K562 (cell line): Measurements from ENCODE around the gene MYOZ1. TPM values are rescaled to one million over a fixed set of nuclear protein-coding genes. Genes with fewer than 3 reads are reported as not detected.
"Not testable (repeated sequence)": the region's sequence is repeated elsewhere in the genome, so short reads cannot be mapped to it uniquely, and the experiment has no call there.

Source experiments
- ATAC-seq: fragments of 200-7000 bp; cut with Tn5 transposase; 3 replicates; pipeline ENCODE4 v1.9.1; 2020; ENCODE audit warnings: moderate library complexity
- BruUV-seq: library from RNA; stranded (reverse); fragments of 400-500 nt; replicated peaks from 2 replicates; lab custom pipeline; 2021; lab: Mats Ljungman, UMichigan
- CTCF ChIA-PET: fragments of 300-600 bp; formaldehyde crosslinking; extraction: SDS; loops from one replicate; lab custom pipeline; 2021; ENCODE audit warnings: low intra/inter-chr PET ratio; lab: Yijun Ruan, JAX
- POLR2A ChIA-PET: fragments of 300-600, 350-650 bp; sonication (Branson Sonifier 250); formaldehyde crosslinking; extraction: SDS; loops from one replicate; lab custom pipeline; 2021; ENCODE audit warnings: antibody characterized with exemption, inconsistent platforms; lab: Yijun Ruan, JAX
- DNase-seq, 4 experiments: peaks; one replicate each; pipeline versions ENCODE4 v3.0.0 to v3.0.0-alpha.2; 2011 to 2018; ENCODE audit warnings: low spot score in 3 of 4, mixed read lengths in 3 of 4; ENCODE audit errors: extremely low read depth in 1 of 4
- FAIRE-seq: peaks from 2 replicates; lab custom pipeline; 2011; peaks lifted over from hg19 to GRCh38; lab: Jason Lieb, UNC
- H2AFZ ChIP-seq: 2 replicates; pipeline ENCODE4 v1.6.0; 2011; ENCODE audit warnings: low read depth, low read length, control low read depth, inconsistent platforms
- H3K27ac ChIP-seq: fragments of 200-600 bp; 3 replicates; pipeline ENCODE4 v1.8.0; 2011; ENCODE audit warnings: low read depth, mild to moderate bottlenecking, control low read depth, inconsistent platforms, low read length, moderate library complexity, mixed read lengths; ENCODE audit errors: extremely low read depth
- H3K27me3 ChIP-seq, 2 experiments: fragments of 300-600 bp in 1 of 2; 2 replicates in 1 of 2; 3 replicates in 1 of 2; pipeline versions ENCODE4 v1.6.0 to v1.8.0; 2011; ENCODE audit warnings: inconsistent platforms in 2 of 2, low read length in 2 of 2, mild to moderate bottlenecking in 1 of 2, mixed read lengths in 1 of 2, moderate library complexity in 1 of 2; ENCODE audit not compliant: control insufficient read depth in 2 of 2, insufficient read depth in 2 of 2
- H3K36me3 ChIP-seq: fragments of 300-600 bp; 3 replicates; pipeline ENCODE4 v1.8.0; 2011; ENCODE audit warnings: mild to moderate bottlenecking, low read length, inconsistent platforms; ENCODE audit not compliant: control insufficient read depth, insufficient read depth
- H3K4me1 ChIP-seq, 2 experiments: fragments of 200-600 bp in 1 of 2; replicated peaks in 1 of 2; 2 replicates in 1 of 2; 3 replicates in 1 of 2; pipeline versions ENCODE4 v1.5.1 to v1.8.0; 2011; ENCODE audit warnings: inconsistent platforms in 2 of 2, low read length in 2 of 2, mild to moderate bottlenecking in 1 of 2, mixed read lengths in 1 of 2, moderate library complexity in 1 of 2; ENCODE audit not compliant: control insufficient read depth in 2 of 2, insufficient read depth in 2 of 2
- H3K4me2 ChIP-seq: 2 replicates; pipeline ENCODE4 v1.6.1; 2011; ENCODE audit warnings: low read length, control low read depth, inconsistent platforms, mixed read lengths; ENCODE audit not compliant: insufficient read depth
- H3K4me3 ChIP-seq: fragments of 200-600 bp; sonication (generic), shearing (Covaris generic); 2 replicates; pipeline ENCODE4 v1.5.1; 2016; ENCODE audit warnings: control low read depth, inconsistent platforms
- H3K79me2 ChIP-seq: fragments of 200-600 bp; 3 replicates; pipeline ENCODE4 v1.8.0; 2011; ENCODE audit warnings: low read length, inconsistent platforms; ENCODE audit not compliant: control insufficient read depth, insufficient read depth
- H3K9ac ChIP-seq, 2 experiments: 2 replicates each; pipeline versions ENCODE4 v1.6.0 to v1.6.1; 2011; ENCODE audit warnings: low read depth in 2 of 2, low read length in 2 of 2, control low read depth in 1 of 2, inconsistent platforms in 1 of 2, mild to moderate bottlenecking in 1 of 2, mixed read lengths in 1 of 2; ENCODE audit not compliant: insufficient read depth in 1 of 2
- H3K9me1 ChIP-seq: one replicate; pipeline ENCODE4 v1.6.0; 2011; ENCODE audit warnings: inconsistent platforms, mild to moderate bottlenecking, low read length, moderate library complexity; ENCODE audit not compliant: control insufficient read depth, insufficient read depth
- H3K9me3 ChIP-seq: replicated peaks from 2 replicates; pipeline ENCODE4 v1.5.1; 2011; ENCODE audit warnings: low read depth, low read length, inconsistent platforms; ENCODE audit not compliant: control insufficient read depth, insufficient read depth
- H4K20me1 ChIP-seq: replicated peaks from 2 replicates; pipeline ENCODE4 v1.6.1; 2011; ENCODE audit warnings: low read length, inconsistent platforms, mixed read lengths; ENCODE audit not compliant: control insufficient read depth, insufficient read depth
- FOSL1 ChIP-seq: fragments of 200-800 bp; sonication (Bioruptor generic); conservative IDR thresholded peaks from 2 replicates; pipeline ENCODE4 v1.6.1; 2016; ENCODE audit warnings: missing genetic modification characterization, missing compliant biosample characterization
- WGBS: fragments of 100-300 bp; shearing (Covaris generic); methylation state at CpG from one replicate; pipeline ENCODE4 v1.1.6; 2016; ENCODE audit warnings: low coverage, mixed read lengths; ENCODE audit not compliant: insufficient coverage; ENCODE audit errors: missing lambda C conversion rate; 5-methylcytosine and 5-hydroxymethylcytosine counted together
- in situ Hi-C: fragments of 300-500 bp; cut with MboI; formaldehyde crosslinking; loops from 4 replicates; pipeline ENCODE4 v1.15.0; 2018; ENCODE audit warnings: inconsistent platforms, mixed read lengths
- intact Hi-C: fragments of 100-400 bp; cut with micrococcal nuclease; formaldehyde crosslinking; loops from 2 replicates; pipeline ENCODE4 v1.14.2; 2022
- polyA plus RNA-seq, 8 experiments: library from polyadenylated mRNA; depleted of rRNA in 4 of 8; stranded (reverse) in 5 of 8; unstranded in 3 of 8; fragments of >200 nt; fragmentation: Nextera tagmentation in 2 of 8; fragmentation: Illumina TruSeq in 1 of 8; extraction: Ambion mirVana in 2 of 8; extraction: Trizol in 1 of 8; gene quantifications; 2 replicates each; pipeline versions ENCODE4 v1.2.1 to v1.2.3, GENCODE V29; 2011 to 2014; ENCODE audit warnings: inconsistent platforms in 1 of 8, missing spikeins in 1 of 8
- total RNA-seq, 7 experiments: library from RNA; depleted of rRNA in 6 of 7; stranded (reverse); fragments of >200 nt in 6 of 7; fragmentation: Illumina TruSeq in 2 of 7; extraction: Trizol in 2 of 7; gene quantifications; 2 replicates each; pipeline versions ENCODE4 v1.2.1 to v1.2.3, GENCODE V29; 2011 to 2021; ENCODE audit warnings: low replicate concordance in 1 of 7

MYOZ1 gene
- total and polyA plus RNA-seq, 9 of the 15 experiments (the other 6 are each of a cell fraction or from before 2014, with no cell fraction given), result 0.03 to 0.18 (median 0.07) TPM; not detected in 5

DNA sequence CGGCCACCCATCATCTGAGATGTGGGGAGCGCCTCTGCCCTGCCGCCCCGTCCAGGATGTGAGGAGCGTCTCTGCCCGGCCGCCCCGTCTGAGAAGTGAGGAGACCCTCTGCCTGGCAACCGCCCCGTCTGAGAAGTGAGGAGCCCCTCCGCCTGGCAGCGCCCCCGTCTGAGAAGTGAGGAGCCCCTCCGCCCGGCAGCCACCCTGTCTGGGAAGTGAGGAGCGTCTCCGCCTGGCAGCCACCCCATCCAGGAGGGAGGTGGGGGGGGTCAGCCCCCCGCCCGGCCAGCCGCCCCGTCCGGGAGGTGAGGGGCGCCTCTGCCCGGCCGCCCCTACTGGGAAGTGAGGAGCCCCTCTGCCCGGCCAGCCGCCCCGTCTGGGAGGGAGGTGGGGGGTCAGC, 48.3 kb upstream of the MYOZ1 start:
- H3K4me2 ChIP-seq, H3K9me3 ChIP-seq, H3K4me1 ChIP-seq, POLR2A ChIA-PET, CTCF ChIA-PET, H4K20me1 ChIP-seq, H3K4me3 ChIP-seq, in situ Hi-C loops, ATAC-seq, DNase-seq, H3K9ac ChIP-seq, H3K36me3 ChIP-seq, H3K27ac ChIP-seq, BruUV-seq, H3K9me1 ChIP-seq, FAIRE-seq, H2AFZ ChIP-seq, intact Hi-C loops, H3K27me3 ChIP-seq, H3K79me2 ChIP-seq: not testable (repeated sequence)
- WGBS, result 81% methylated on average over 3 of the region's 28 CpGs

DNA sequence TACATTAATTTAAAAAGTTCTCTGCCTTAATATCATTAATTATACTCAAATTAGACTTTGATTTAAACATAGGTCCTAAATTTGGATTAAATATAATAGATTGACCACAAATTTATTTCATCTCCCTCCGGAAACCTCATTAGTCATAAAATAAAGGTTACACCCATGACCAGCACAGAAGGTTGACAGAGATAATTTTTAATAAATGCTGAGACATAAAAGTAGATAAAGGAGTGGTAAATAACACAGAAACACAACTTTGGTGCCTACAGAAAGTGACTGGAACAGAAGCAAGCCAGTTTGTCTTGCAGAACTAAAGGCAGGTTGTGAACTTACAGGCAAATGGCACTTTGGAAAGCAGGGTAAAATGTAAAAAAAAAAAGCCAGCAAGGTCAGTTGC, 46.4 kb upstream of the MYOZ1 start:
- H3K9me3 ChIP-seq, BruUV-seq, CTCF ChIA-PET, H3K9me1 ChIP-seq, ATAC-seq, FAIRE-seq, H4K20me1 ChIP-seq, H3K27ac ChIP-seq, in situ Hi-C loops, H3K79me2 ChIP-seq, H3K4me2 ChIP-seq, intact Hi-C loops, POLR2A ChIA-PET, H2AFZ ChIP-seq, DNase-seq, H3K4me3 ChIP-seq, H3K4me1 ChIP-seq, H3K27me3 ChIP-seq, H3K36me3 ChIP-seq: not testable (repeated sequence)
- TF ChIP-seq FOSL1, result peak; percentile 35; the same call in 1 of the 2 replicates
- WGBS, result 29% methylated on average over 1 of the region's 1 CpG
- H3K9ac ChIP-seq, result peak overlapping the region in 1 of 2 experiments; percentile 25; a peak in 1 of 4 replicates

DNA sequence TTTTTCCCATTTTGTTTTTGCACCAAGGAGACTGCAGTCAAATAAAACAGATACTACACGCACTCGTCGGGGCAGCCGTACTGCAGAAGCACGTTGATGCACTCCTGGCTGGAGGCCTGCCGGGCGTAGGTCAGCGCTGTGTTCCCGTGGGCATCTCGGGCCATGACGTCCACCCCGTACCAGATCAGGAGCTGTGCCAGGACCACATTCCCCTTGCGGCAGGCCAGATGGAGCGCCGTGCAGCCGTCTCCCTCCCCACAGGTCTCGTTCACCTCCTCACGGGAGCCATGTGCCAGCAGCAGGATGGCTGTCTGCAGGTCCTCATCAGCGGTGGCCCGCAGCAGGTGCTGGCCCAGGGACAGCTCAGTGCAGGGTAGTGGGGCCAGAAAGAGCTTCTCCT, 33.3 kb upstream of the MYOZ1 start:
- FAIRE-seq, H3K4me2 ChIP-seq, in situ Hi-C loops, BruUV-seq, H3K4me3 ChIP-seq, DNase-seq, H4K20me1 ChIP-seq, H3K9me1 ChIP-seq, CTCF ChIA-PET, intact Hi-C loops, H3K9ac ChIP-seq, H3K9me3 ChIP-seq, H3K27me3 ChIP-seq, ATAC-seq, H2AFZ ChIP-seq, POLR2A ChIA-PET, H3K36me3 ChIP-seq, H3K79me2 ChIP-seq, H3K27ac ChIP-seq, H3K4me1 ChIP-seq: not testable (repeated sequence)
- no CpG with 5 or more reads among the region's 20 CpGs for WGBS

DNA sequence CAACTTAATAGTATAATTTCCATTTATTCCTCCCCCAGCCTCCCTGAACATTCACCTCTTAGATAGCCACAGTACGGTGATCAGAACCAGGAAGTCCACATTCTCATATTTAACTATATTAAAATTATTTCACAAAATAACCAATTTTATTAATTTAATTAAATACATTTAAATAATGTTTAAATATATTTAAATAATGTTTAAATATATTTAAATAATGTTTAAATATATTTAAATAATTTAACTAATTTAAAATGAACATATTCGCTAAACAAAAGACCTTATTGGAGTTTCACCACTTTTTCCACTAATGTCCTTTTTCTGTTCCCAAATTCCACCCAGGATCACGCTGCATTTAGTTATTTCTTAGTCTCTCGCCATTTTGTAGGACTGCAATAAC, 27.1 kb upstream of the MYOZ1 start:
- H4K20me1 ChIP-seq, H3K9me3 ChIP-seq, BruUV-seq, ATAC-seq, H3K4me2 ChIP-seq, H2AFZ ChIP-seq, H3K27ac ChIP-seq, in situ Hi-C loops, H3K9me1 ChIP-seq, CTCF ChIA-PET, H3K4me1 ChIP-seq, H3K79me2 ChIP-seq, FAIRE-seq, H3K4me3 ChIP-seq, DNase-seq, H3K9ac ChIP-seq, H3K27me3 ChIP-seq, H3K36me3 ChIP-seq, intact Hi-C loops: not testable (repeated sequence)
- 71% methylated on average over 2 of the region's 4 CpGs for WGBS
- POLR2A ChIA-PET, result interaction anchor here (0.6 kb wide), 1 partner anchor 17 kb away, joined by 4 read pairs; no protein-coding TSS in a partner anchor
